A673 (cell line): Measurements from ENCODE around the gene VHLL.

Experiments
- CTCF ChIP-seq: fragments of 300-800, 200-600 bp; sonication (generic); conservative IDR thresholded peaks from 2 replicates; pipeline ENCODE4 v1.5.1; 2017; ENCODE audit warnings: low read depth, mild to moderate bottlenecking, antibody characterized with exemption, low read length, moderate library complexity, mixed read lengths
- EZH2 ChIP-seq: fragments of 200-600 bp; sonication (generic); IDR thresholded peaks from 2 replicates; pipeline ENCODE4 v1.6.1; 2017; ENCODE audit warnings: borderline replicate concordance, low read depth, mild to moderate bottlenecking, mixed read lengths, antibody characterized with exemption, low read length; ENCODE audit not compliant: poor library complexity, severe bottlenecking

GRCh38 chr1:156281281-156281680 lies 17.8 kb downstream of the VHLL start:
- TF ChIP-seq CTCF (no peak), EZH2 (no peak)
